ENCODE measurements around the gene KLHL26.
"Not testable (repeated sequence)": the region's sequence is repeated elsewhere in the genome, so short reads cannot be mapped to it uniquely, and the experiment has no call there.

Gene KLHL26, protein sequence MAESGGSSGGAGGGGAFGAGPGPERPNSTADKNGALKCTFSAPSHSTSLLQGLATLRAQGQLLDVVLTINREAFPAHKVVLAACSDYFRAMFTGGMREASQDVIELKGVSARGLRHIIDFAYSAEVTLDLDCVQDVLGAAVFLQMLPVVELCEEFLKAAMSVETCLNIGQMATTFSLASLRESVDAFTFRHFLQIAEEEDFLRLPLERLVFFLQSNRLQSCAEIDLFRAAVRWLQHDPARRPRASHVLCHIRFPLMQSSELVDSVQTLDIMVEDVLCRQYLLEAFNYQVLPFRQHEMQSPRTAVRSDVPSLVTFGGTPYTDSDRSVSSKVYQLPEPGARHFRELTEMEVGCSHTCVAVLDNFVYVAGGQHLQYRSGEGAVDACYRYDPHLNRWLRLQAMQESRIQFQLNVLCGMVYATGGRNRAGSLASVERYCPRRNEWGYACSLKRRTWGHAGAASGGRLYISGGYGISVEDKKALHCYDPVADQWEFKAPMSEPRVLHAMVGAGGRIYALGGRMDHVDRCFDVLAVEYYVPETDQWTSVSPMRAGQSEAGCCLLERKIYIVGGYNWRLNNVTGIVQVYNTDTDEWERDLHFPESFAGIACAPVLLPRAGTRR

DNA sequence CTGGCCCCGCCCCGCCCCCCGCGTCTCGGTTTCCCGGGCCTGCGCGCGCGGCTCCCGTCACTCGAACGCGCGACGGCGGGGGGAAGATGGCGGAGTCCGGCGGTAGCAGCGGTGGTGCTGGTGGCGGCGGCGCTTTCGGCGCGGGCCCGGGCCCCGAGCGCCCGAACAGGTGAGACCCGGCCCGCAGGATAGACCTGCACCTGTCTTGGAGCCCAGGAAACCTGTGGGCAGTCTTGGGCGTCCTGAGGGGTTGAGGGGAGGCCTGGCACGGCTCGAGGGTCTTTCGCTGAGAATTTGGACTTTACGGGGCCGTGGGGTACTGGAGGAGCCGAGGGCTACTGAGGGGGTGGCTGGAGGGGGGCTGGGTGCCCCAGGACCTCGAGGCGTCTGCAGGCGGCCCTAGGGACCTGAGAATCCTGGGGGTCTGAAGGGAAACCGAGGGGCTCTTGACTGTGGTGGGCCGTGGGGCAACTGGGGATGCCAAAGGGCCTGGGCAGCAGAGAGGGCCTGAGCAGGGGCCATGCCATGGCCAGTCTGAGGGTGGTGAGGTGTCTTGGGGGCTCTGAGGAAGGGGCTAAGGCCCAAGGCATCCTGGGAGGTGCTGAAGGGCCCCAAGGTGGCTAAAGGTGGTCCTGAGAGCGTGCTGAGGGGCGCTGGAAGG is at the start of gene KLHL26:
TSS of gene KLHL26 (plus strand) at position 60 of the 661 bp plus-strand sequence. CDS start at position 87, 27 bp downstream.
- no peaks in the 10 kb centered on the region for H3K9me3 Mint-ChIP-seq
- peak within 1 kb of the TSS; percentile 83 for H3K4me3 Mint-ChIP-seq
- H3K4me1 Mint-ChIP-seq: peaks cover 31% of the 10 kb centered on the region
- no peak for DNase-seq (ENCODE audit: low spot score in 2 of 2)
- H3K27me3 Mint-ChIP-seq: peaks cover 9% of the 10 kb centered on the region
- peaks cover 12% of the 10 kb centered on the region for H3K36me3 Mint-ChIP-seq (ENCODE audit: insufficient read depth)
- H3K27ac Mint-ChIP-seq (ENCODE audit: low read depth): peak within 1 kb of the TSS; percentile 91
- ATAC-seq (replicated peaks; ENCODE audit: extremely low read depth, poor library complexity, severe bottlenecking): no peak

DNA sequence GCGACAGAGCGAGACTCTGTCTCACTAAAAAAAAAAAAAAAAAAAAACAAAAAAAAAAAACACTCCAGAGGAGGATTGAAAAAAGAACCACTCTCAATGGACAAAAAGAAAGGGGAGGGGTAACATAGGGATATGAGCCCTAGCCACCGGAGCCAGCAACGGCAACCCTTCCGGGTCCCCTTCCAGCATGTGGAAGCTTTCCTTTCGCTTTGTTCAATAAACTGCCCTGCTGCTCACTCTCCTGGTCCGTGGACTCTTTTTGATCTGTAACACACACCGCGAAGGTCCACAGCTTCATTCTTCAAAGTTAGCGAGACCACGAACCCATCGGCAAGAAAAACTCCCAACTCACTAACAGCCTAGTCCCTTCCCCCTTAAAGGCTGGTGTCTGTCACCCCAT is 49.3 kb upstream of the KLHL26 start:
- Mint-ChIP-seq H3K9me3 (no peaks in the 10 kb centered on the region), H3K4me3 (no peak overlapping the region), H3K4me1 (peaks cover 29% of the 10 kb centered on the region), H3K27ac (ENCODE audit: low read depth) (no peak overlapping the region), H3K27me3 (no peaks in the 10 kb centered on the region), H3K36me3 (ENCODE audit: insufficient read depth) (peaks cover 13% of the 10 kb centered on the region)
- no peak for DNase-seq (ENCODE audit: low spot score in 2 of 2)
- no peak for ATAC-seq (replicated peaks; ENCODE audit: extremely low read depth, poor library complexity, severe bottlenecking)

DNA sequence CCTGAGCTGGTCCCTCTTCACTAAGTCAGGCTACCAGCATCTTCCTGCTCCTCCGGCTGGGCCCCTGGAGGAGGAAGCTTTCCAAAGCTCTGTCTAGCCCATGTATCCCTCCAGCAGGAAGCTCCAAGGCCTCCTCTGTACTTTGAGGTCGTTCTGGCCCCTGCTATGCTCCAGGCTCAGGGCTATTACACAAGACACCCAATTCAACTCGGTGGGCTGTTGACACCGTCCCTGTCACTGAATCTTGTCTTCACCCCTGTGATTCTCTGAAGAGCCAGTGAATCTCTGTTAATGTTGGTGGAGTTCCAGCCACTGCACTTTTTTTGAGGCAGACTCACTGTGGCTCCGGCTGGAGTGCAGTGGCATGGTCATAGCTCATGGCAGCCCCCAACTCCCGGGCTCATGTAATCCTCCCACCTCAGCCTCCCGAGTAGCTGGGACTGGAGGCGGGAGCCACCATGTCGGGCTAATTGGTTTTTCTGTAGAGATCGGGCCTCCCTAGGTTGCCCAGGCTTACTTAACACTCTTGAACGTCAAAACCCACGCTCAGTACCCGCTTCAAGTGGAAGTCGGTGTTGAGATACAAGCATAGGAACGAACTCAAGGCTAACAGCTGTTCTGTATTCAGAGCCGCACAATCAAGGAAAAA is 48.7 kb upstream of the KLHL26 start:
- ATAC-seq (replicated peaks; ENCODE audit: extremely low read depth, poor library complexity, severe bottlenecking): no peak
- Mint-ChIP-seq H3K27me3 (no peaks in the 10 kb centered on the region), H3K4me3 (peak overlapping the region; percentile 82), H3K27ac (ENCODE audit: low read depth) (peak overlapping the region; percentile 67), H3K4me1 (peaks cover 29% of the 10 kb centered on the region), H3K36me3 (ENCODE audit: insufficient read depth) (peaks cover 17% of the 10 kb centered on the region), H3K9me3 (no peaks in the 10 kb centered on the region)
- no peak for DNase-seq (ENCODE audit: low spot score in 2 of 2)

DNA sequence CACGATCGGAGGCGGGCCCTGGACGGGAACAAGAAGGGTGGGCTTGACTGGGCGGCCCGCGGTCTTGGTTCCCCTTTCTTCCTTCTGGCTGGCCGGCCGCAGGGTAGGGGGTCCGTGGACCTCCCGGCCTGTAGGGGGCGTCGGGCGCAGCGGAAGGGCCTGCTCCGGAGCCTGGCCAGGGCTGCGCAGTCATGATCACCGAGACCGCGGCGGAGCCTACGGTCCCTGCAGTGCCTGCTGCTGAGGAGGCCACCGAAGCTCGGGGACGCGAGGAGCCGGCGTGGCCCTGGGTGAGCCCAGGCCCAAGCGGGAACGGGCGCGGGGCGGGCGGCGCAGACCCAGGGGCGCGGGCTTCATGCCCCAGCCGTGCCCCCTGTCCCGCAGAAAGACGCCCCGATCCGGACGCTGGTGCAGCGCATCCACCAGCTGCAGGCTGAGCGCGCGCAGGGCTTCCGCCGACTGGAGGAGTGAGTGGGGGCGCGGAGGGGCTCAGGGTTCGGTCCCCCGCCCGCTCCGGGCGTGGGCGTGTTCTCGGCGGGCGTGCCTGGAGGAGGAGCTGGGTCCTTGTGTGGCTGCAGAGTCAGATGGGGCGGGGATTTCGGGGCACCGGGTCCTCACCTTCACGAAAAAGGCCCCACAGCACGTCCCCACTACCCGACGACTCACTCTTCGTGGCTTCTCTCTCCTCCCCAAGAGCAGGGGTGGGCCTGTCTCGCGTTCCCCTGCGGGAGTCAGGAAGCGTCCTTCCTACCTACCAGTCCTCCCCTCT is 48.0 kb upstream of the KLHL26 start, which contains the start of gene REX1BD:
TSS of gene REX1BD (plus strand) at position 188 of the 769 bp plus-strand sequence. CDS start at position 192, 4 bp downstream.
- ATAC-seq (replicated peaks; ENCODE audit: extremely low read depth, poor library complexity, severe bottlenecking): peak; percentile 69
- H3K4me3 Mint-ChIP-seq: peak within 1 kb of the TSS; percentile 82
- H3K36me3 Mint-ChIP-seq (ENCODE audit: insufficient read depth): peaks cover 17% of the 10 kb centered on the region
- H3K27me3 Mint-ChIP-seq: no peaks in the 10 kb centered on the region
- peak within 1 kb of the TSS; percentile 87 for H3K27ac Mint-ChIP-seq (ENCODE audit: low read depth)
- DNase-seq (ENCODE audit: low spot score in 2 of 2): peak; percentile 78 to 82
- H3K9me3 Mint-ChIP-seq: no peaks in the 10 kb centered on the region
- peaks cover 29% of the 10 kb centered on the region for H3K4me1 Mint-ChIP-seq

DNA sequence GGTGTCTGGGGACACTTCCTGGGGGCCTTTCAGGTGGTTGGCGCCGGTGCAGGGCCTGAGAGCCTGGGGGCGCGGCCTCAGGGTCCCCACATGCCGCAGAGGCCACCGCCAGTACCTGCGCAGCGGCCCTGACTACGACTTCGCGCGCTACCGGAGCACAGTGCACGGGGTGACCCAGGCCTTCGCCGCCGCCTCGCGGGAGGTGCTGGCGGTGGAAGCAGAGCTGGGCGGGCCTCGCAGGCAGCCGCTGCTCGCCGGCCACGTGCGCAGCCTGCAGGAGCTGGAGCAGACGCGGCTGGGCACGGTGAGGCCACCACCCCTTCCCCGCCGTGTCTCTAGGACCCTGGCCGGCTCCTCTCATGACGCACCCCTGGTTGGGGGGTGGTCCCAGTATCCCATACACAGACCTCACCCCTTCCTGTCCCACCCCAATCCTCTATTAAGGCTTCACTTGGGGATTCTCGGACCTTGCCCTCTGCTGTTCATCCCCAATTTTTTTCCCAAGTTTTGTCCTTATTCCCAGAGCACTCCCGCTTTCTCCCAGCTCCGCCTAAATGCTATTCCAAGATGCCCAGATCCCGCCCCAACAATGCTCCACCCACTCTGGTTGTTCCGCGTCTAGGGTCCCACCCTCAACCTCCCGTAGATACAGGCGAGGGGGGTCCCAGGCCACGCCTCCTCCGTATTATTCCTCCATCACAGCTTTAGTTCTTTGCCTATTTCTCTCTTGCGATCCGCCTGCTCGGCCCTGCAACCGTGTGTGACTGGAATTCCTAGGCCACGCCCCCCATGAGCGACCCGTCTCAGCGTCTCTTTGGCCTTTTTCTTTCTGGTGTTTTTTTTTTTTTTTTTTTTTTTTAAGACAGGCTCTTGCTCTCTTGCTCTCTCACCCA is 47.2 kb upstream of the KLHL26 start:
- no peaks in the 10 kb centered on the region for H3K9me3 Mint-ChIP-seq
- peak overlapping the region; percentile 82 for H3K4me3 Mint-ChIP-seq
- ATAC-seq (replicated peaks; ENCODE audit: extremely low read depth, poor library complexity, severe bottlenecking) (peak; percentile 74), DNase-seq (ENCODE audit: low spot score in 2 of 2) (peak in 1 of 2 donors; percentile 60)
- peaks cover 17% of the 10 kb centered on the region for H3K36me3 Mint-ChIP-seq (ENCODE audit: insufficient read depth)
- no peaks in the 10 kb centered on the region for H3K27me3 Mint-ChIP-seq
- H3K27ac Mint-ChIP-seq (ENCODE audit: low read depth): peak overlapping the region; percentile 87
- H3K4me1 Mint-ChIP-seq: peaks cover 32% of the 10 kb centered on the region

DNA sequence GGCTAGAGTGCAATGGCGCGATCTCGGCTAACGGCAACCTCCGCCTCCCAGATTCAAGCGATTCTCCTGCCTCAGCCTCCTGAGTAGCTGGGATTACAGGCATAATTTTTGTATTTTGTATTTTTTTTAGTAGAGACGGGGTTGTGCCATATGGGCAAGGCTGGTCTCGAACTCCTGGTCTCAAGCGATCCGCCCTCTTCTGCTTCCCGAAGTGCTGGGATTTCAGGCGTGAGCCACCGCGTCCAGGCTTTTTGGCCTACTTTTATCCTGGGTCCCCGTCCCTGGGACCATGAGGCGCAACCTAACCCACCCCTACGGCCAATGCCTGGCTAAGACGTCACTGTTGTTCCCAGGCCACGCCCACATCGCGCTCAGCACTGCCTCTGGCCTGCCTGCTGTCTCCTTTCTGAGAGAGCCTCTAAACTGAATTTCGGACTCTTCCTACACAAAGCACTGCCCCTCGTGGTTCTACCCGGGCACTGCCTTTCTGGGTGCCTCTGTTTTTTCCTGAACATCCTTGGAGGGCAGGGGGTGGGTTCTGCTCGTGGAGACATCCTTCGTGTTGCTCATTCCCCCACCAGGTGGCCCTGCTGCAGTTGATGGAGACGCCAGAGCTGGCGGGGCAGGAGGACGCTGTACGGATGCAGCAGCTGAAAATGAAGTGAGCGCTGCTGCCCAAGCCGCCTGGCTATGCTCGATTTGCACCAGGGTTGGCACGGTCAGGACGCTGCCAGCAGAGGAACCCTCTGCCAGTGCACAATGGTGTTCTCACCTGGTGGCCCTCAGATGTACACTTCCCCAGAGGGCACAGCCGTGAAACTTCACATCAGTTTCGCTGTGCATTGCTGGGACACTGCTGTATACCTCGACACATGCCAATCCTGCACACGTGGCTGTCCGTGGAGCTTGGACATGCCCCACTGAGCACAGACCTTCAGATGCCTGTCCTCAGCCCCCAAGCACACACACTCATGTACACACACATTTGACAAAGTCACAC is 46.3 kb upstream of the KLHL26 start:
- no peaks in the 10 kb centered on the region for H3K9me3 Mint-ChIP-seq
- ATAC-seq (replicated peaks; ENCODE audit: extremely low read depth, poor library complexity, severe bottlenecking) (no peak), DNase-seq (ENCODE audit: low spot score in 2 of 2) (no peak)
- H3K4me1 Mint-ChIP-seq: peaks cover 31% of the 10 kb centered on the region
- peaks cover 17% of the 10 kb centered on the region for H3K36me3 Mint-ChIP-seq (ENCODE audit: insufficient read depth)
- H3K27ac Mint-ChIP-seq (ENCODE audit: low read depth): peak overlapping the region; percentile 87
- H3K27me3 Mint-ChIP-seq: no peaks in the 10 kb centered on the region
- H3K4me3 Mint-ChIP-seq: peak overlapping the region; percentile 82

DNA sequence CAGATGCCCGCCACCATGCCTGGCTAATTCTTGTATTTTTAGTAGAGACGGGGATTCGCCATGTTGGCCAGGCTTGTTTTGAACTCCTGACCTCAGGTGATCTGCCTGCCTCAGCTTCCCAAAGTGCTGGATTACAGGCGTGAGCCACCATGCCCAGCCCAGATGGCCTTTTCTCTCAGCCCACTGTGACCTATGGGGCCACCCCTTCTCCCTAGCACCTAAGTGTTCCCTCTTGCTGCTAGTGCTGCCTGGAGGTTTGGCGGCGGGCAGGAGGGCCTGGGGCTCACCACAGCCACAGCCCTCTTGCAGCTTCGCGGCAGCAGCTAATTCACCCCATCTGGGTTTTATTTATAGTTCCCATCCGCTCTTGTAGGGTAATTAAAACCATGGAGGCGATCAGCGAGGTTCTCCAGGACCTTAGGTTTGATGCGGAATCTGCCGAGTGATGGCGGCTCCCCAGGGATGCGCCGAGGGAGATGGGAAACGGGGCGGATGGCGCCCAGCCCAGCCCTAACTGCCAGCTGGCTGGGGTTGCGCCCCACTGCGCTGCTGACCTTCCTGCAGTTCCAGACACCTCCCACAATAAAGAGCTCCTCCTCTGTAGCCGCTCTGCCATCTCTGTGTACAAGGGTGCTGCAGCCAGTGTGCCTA is 45.0 kb upstream of the KLHL26 start:
- H3K27me3 Mint-ChIP-seq: no peaks in the 10 kb centered on the region
- ATAC-seq (replicated peaks; ENCODE audit: extremely low read depth, poor library complexity, severe bottlenecking): no peak
- H3K27ac Mint-ChIP-seq (ENCODE audit: low read depth): peak overlapping the region; percentile 65
- H3K9me3 Mint-ChIP-seq: no peaks in the 10 kb centered on the region
- DNase-seq (ENCODE audit: low spot score in 2 of 2): no peak
- no peak overlapping the region for H3K4me3 Mint-ChIP-seq
- peaks cover 17% of the 10 kb centered on the region for H3K36me3 Mint-ChIP-seq (ENCODE audit: insufficient read depth)
- peaks cover 32% of the 10 kb centered on the region for H3K4me1 Mint-ChIP-seq

DNA sequence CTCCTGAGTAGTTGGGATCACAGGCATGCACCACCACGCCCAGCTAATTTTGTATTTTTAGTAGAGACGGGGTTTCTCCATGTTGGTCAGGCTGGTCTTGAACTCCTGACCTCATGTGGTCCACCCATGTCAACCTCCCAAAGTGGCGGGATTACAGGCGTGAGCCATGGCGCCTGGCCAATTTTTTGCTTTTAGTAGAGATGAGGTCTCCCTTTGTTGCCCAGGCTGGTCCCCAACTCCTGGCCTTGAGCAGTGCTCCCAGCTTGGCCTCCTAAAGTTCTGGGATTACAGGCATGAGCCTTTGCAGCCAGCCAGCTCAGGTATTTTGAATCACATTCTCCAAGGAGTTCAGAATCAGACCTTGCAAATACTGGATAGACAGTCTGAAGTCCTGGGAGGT is 44.1 kb upstream of the KLHL26 start:
- peaks cover 31% of the 10 kb centered on the region for H3K4me1 Mint-ChIP-seq
- H3K9me3 Mint-ChIP-seq; H3K27me3 Mint-ChIP-seq; H3K27ac Mint-ChIP-seq (ENCODE audit: low read depth); DNase-seq (ENCODE audit: low spot score in 2 of 2); H3K4me3 Mint-ChIP-seq; ATAC-seq (replicated peaks; ENCODE audit: extremely low read depth, poor library complexity, severe bottlenecking): not testable (repeated sequence)
- H3K36me3 Mint-ChIP-seq (ENCODE audit: insufficient read depth): peaks cover 17% of the 10 kb centered on the region

DNA sequence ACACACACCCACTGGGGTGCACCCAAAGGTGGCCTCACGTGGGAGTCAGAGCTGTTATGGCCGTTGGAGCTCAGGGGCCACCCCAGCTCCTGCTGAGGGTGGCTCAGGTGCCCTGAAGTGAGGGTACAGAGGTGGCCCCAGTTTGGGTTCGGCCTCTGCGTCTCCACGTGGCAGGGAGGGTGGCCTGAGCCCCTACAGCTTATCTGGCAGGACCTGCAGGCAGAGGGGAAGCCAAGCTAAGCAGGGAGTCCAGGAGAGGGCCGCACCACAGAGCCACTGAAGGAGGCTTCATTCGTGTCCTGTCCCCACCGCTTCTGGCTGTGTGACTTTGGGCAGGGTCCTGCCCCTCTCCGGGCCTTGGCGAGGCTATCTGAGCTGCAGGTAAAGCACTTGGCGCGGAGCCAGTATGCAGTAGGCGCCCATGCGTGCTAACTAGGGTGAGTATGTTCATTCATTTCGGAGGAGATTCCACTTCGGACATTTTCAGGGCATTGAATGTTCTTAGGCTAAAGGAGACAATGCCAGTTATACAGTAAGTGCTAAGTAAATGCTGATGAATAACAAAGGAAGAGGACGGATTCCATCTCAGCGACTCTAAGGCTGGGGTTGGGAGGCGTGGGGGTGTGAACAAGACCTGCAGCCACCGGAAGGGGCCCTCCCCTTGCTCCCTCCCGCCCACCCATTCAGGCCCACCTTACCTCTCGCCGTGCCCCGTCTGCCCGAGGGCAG is 43.3 kb upstream of the KLHL26 start:
- Mint-ChIP-seq H3K36me3 (ENCODE audit: insufficient read depth) (peaks cover 17% of the 10 kb centered on the region), H3K27me3 (no peaks in the 10 kb centered on the region), H3K9me3 (no peaks in the 10 kb centered on the region), H3K27ac (ENCODE audit: low read depth) (no peak overlapping the region), H3K4me3 (peak overlapping the region; percentile 75), H3K4me1 (peaks cover 23% of the 10 kb centered on the region)
- DNase-seq (ENCODE audit: low spot score in 2 of 2): no peak
- ATAC-seq (replicated peaks; ENCODE audit: extremely low read depth, poor library complexity, severe bottlenecking): no peak

Data from central memory CD8-positive, alpha-beta T cell (primary cell).